H9 (cell line): ENCODE data around the gene SLC29A1. TPM values are rescaled to one million over a fixed set of nuclear protein-coding genes. Genes with fewer than 3 reads are reported as not detected.

ENCODE experiments used
- DNase-seq: peaks from one replicate; pipeline ENCODE4 v3.0.0-alpha.2; 2017
- H2AFZ ChIP-seq: one replicate; pipeline ENCODE4 v1.6.1; 2013; ENCODE audit warnings: mild to moderate bottlenecking, low read length, control low read depth, moderate library complexity
- H2AK5ac ChIP-seq: 2 replicates; pipeline ENCODE4 v1.6.1; 2013; ENCODE audit warnings: low read length, control low read depth, mixed read lengths; ENCODE audit not compliant: insufficient read length
- H2BK120ac ChIP-seq: one replicate; pipeline ENCODE4 v1.6.1; 2013; ENCODE audit warnings: low read depth, mild to moderate bottlenecking, low read length, control low read depth, inconsistent platforms; ENCODE audit not compliant: poor library complexity, severe bottlenecking
- H2BK12ac ChIP-seq: 2 replicates; pipeline ENCODE4 v1.6.1; 2013; ENCODE audit warnings: low read length, control low read depth, mixed read lengths, low read depth; ENCODE audit not compliant: insufficient read length
- H2BK15ac ChIP-seq: 2 replicates; pipeline ENCODE4 v1.6.1; 2013; ENCODE audit warnings: low read depth, low read length, control low read depth
- H2BK20ac ChIP-seq: one replicate; pipeline ENCODE4 v1.6.1; 2013; ENCODE audit warnings: low read depth, mild to moderate bottlenecking, low read length, control low read depth, inconsistent platforms; ENCODE audit not compliant: poor library complexity, severe bottlenecking
- H2BK5ac ChIP-seq: 2 replicates; pipeline ENCODE4 v1.6.1; 2013; ENCODE audit warnings: low read length, control low read depth, mixed read lengths; ENCODE audit not compliant: insufficient read length
- H3K14ac ChIP-seq: 2 replicates; pipeline ENCODE4 v1.6.1; 2013; ENCODE audit warnings: low read length, control low read depth; ENCODE audit not compliant: insufficient read depth
- H3K18ac ChIP-seq: 2 replicates; pipeline ENCODE4 v1.6.1; 2013; ENCODE audit warnings: low read depth, mild to moderate bottlenecking, mixed read lengths, low read length, control low read depth; ENCODE audit not compliant: insufficient read length
- H3K23ac ChIP-seq: 2 replicates; pipeline ENCODE4 v1.6.1; 2013; ENCODE audit warnings: low read length, control low read depth, mixed read lengths, low read depth; ENCODE audit not compliant: insufficient read length
- H3K23me2 ChIP-seq: 2 replicates; pipeline ENCODE4 v1.6.1; 2013; ENCODE audit warnings: low read depth, mild to moderate bottlenecking, mixed read lengths, low read length, control low read depth; ENCODE audit not compliant: insufficient read length, poor library complexity, severe bottlenecking
- H3K27ac ChIP-seq: 2 replicates; pipeline ENCODE4 v1.5.1; 2013; ENCODE audit warnings: low read length, control low read depth, mixed read lengths, low read depth; ENCODE audit not compliant: insufficient read length
- H3K27me3 ChIP-seq: 2 replicates; pipeline ENCODE4 v1.6.1; 2013; ENCODE audit warnings: low read length, control low read depth, inconsistent platforms; ENCODE audit not compliant: insufficient read depth
- H3K4ac ChIP-seq: 2 replicates; pipeline ENCODE4 v1.6.1; 2013; ENCODE audit warnings: low read depth, mild to moderate bottlenecking, control low read depth, inconsistent platforms, low read length, moderate library complexity
- H3K4me1 ChIP-seq: 2 replicates; pipeline ENCODE4 v1.6.1; 2013; ENCODE audit warnings: low read length, control low read depth, inconsistent platforms; ENCODE audit not compliant: insufficient read depth
- H3K4me2 ChIP-seq: 2 replicates; pipeline ENCODE4 v1.6.1; 2013; ENCODE audit warnings: low read length, control low read depth, mixed read lengths; ENCODE audit not compliant: insufficient read length, insufficient read depth
- H3K56ac ChIP-seq: 2 replicates; pipeline ENCODE4 v1.6.1; 2013; ENCODE audit warnings: low read depth, mild to moderate bottlenecking, mixed read lengths, low read length, control low read depth; ENCODE audit not compliant: insufficient read length
- H3K79me1 ChIP-seq: 2 replicates; pipeline ENCODE4 v1.6.1; 2013; ENCODE audit warnings: low read depth, mild to moderate bottlenecking, moderate library complexity, low read length, control low read depth, inconsistent platforms; ENCODE audit not compliant: insufficient read depth, poor library complexity, severe bottlenecking
- H3K79me2 ChIP-seq: 2 replicates; pipeline ENCODE4 v1.6.1; 2013; ENCODE audit warnings: low read length, control low read depth, inconsistent platforms; ENCODE audit not compliant: insufficient read depth
- H3K9ac ChIP-seq: 2 replicates; pipeline ENCODE4 v1.6.1; 2013; ENCODE audit warnings: low read length, control low read depth, mixed read lengths; ENCODE audit not compliant: insufficient read length; ENCODE audit errors: extremely low read depth
- H3K9me3 ChIP-seq: one replicate; pipeline ENCODE4 v1.6.1; 2013; ENCODE audit warnings: low read depth, low read length, inconsistent platforms; ENCODE audit not compliant: control insufficient read depth
- H3T11ph ChIP-seq: one replicate; pipeline ENCODE4 v1.6.1; 2013; ENCODE audit warnings: mild to moderate bottlenecking, low read length, control low read depth, inconsistent platforms
- H4K20me1 ChIP-seq: one replicate; pipeline ENCODE4 v1.6.1; 2013; ENCODE audit not compliant: control insufficient read depth, insufficient read length, insufficient read depth
- H4K5ac ChIP-seq: 2 replicates; pipeline ENCODE4 v1.6.1; 2013; ENCODE audit warnings: low read depth, mild to moderate bottlenecking, mixed read lengths, low read length, control low read depth; ENCODE audit not compliant: insufficient read length
- H4K8ac ChIP-seq: replicated peaks from 2 replicates; pipeline ENCODE4 v1.6.1; 2013; ENCODE audit warnings: low read length, control low read depth, mixed read lengths, low read depth; ENCODE audit not compliant: insufficient read length
- H4K91ac ChIP-seq: 2 replicates; pipeline ENCODE4 v1.6.1; 2013; ENCODE audit warnings: low read depth, mild to moderate bottlenecking, moderate library complexity, mixed read lengths, low read length, control low read depth; ENCODE audit not compliant: insufficient read length
- H3K27ac Mint-ChIP-seq, 3 experiments: 2 replicates in 2 of 3; 3 replicates in 1 of 3; pipeline ENCODE4 v1.8.0; 2020 to 2021; ENCODE audit warnings: mixed read lengths in 3 of 3, mild to moderate bottlenecking in 1 of 3, moderate library complexity in 1 of 3
- H3K27me3 Mint-ChIP-seq: 2 replicates; pipeline ENCODE4 v1.8.0; 2021; ENCODE audit warnings: low read depth, mild to moderate bottlenecking, moderate library complexity, mixed read lengths
- H3K36me3 Mint-ChIP-seq, 3 experiments: 2 replicates in 2 of 3; 3 replicates in 1 of 3; pipeline ENCODE4 v1.8.0; 2020 to 2021; ENCODE audit warnings: low read depth in 3 of 3, mixed read lengths in 3 of 3; ENCODE audit not compliant: insufficient read depth in 1 of 3
- H3K4me1 Mint-ChIP-seq, 2 experiments: 2 replicates each; pipeline ENCODE4 v1.8.0; 2020; ENCODE audit warnings: mixed read lengths in 2 of 2
- H3K4me3 Mint-ChIP-seq, 2 experiments: 2 replicates in 1 of 2; 3 replicates in 1 of 2; pipeline ENCODE4 v1.8.0; 2020 to 2021; ENCODE audit warnings: mild to moderate bottlenecking in 2 of 2, mixed read lengths in 2 of 2, moderate library complexity in 1 of 2
- H3K9me3 Mint-ChIP-seq, 2 experiments: 2 replicates in 1 of 2; 3 replicates in 1 of 2; pipeline ENCODE4 v1.8.0; 2020; ENCODE audit warnings: mild to moderate bottlenecking in 2 of 2, mixed read lengths in 2 of 2, moderate library complexity in 1 of 2
- CTCF ChIP-seq: fragments of 200-600 bp; sonication (generic); conservative IDR thresholded peaks from 3 replicates; pipeline ENCODE4 v1.8.0; 2021; ENCODE audit warnings: antibody characterized with exemption, mild to moderate bottlenecking
- WGBS: extraction: QIAGEN DNeasy Blood & Tissue Kit; methylation state at CpG from one replicate; pipeline ENCODE4 v1.1.7; 2013; ENCODE audit warnings: missing lambda C conversion rate, low lambda C conversion rate, mixed read lengths; ENCODE audit not compliant: insufficient read length; ENCODE audit errors: extremely low coverage; 5-methylcytosine and 5-hydroxymethylcytosine counted together
- total RNA-seq: library from RNA; stranded (reverse); gene quantifications from 2 replicates; pipeline ENCODE4 v1.2.1, GENCODE V29; 2021

Gene SLC29A1
- total RNA-seq, 1 experiment from 2014 or later: 124 TPM

DNA sequence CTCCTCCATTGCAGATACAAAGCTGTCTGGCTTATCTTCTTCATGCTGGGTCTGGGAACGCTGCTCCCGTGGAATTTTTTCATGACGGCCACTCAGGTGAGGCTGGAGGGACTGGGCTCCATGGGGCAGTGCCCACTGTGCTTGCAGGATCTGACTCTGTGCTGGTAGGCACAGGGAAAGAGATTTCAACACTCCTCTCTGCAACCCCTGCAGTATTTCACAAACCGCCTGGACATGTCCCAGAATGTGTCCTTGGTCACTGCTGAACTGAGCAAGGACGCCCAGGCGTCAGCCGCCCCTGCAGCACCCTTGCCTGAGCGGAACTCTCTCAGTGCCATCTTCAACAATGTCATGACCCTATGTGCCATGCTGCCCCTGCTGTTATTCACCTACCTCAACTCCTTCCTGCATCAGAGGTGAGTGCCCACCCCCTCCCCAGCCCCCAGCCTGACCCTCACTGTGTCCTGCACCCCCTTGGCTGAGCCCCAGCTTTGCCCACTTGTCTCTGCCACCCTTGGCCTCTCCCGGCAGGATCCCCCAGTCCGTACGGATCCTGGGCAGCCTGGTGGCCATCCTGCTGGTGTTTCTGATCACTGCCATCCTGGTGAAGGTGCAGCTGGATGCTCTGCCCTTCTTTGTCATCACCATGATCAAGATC, 6.1 kb downstream of the SLC29A1 start:
- Histone ChIP-seq H3K9me3 (no peaks in the 10 kb centered on the region), H2AK5ac (no peak overlapping the region), H3K27me3 (no peaks in the 10 kb centered on the region), H2BK120ac (no peak overlapping the region), H3K23ac (no peak overlapping the region), H3K23me2 (peaks cover 1% of the 10 kb centered on the region), H2BK5ac (no peak overlapping the region), H4K20me1 (peaks cover 2% of the 10 kb centered on the region), H3K9ac (no peak overlapping the region), H3K18ac (no peak overlapping the region), H2BK20ac (no peak overlapping the region), H3K4me2 (no peak overlapping the region), H3K56ac (no peak overlapping the region), H3K27ac (no peak overlapping the region), H2BK12ac (no peak overlapping the region), H3K4me1 (peaks cover 11% of the 10 kb centered on the region; the same call in 1 of the 2 replicates), H4K8ac (no peak overlapping the region), H3K14ac (no peak overlapping the region; the same call in 1 of the 2 replicates), H4K5ac (no peak overlapping the region), H3K4ac (no peak overlapping the region), H4K91ac (no peak overlapping the region), H3K79me1 (peaks cover 15% of the 10 kb centered on the region), H3T11ph (no peak overlapping the region), H3K79me2 (peaks cover 13% of the 10 kb centered on the region; the same call in 1 of the 2 replicates), H2BK15ac (no peak overlapping the region), H2AFZ (no peak overlapping the region)
- H3K9me3 Mint-ChIP-seq: no peaks in the 10 kb centered on the region; a peak in 1 of 5 replicates
- no peak overlapping the region for H3K4me3 Mint-ChIP-seq
- WGBS: no CpG with 5 or more reads among the region's 11 CpGs
- no peak for DNase-seq
- no peaks in the 10 kb centered on the region for H3K27me3 Mint-ChIP-seq
- TF ChIP-seq CTCF: no peak
- H3K4me1 Mint-ChIP-seq: peaks cover 32 to 46% of the 10 kb centered on the region in 2 experiments
- H3K27ac Mint-ChIP-seq: no peak overlapping the region; a peak in 2 of 7 replicates
- H3K36me3 Mint-ChIP-seq: peaks cover 50 to 67% (median 57%) of the 10 kb centered on the region in 3 experiments
